KOPT-K1 (cell line): ENCODE results near the gene KRT33B.

Experiments
- H3K27ac ChIP-seq: fragments of 200-600 bp; sonication (generic); 2 replicates; pipeline ENCODE4 v1.5.1; 2016; ENCODE audit warnings: antibody characterized with exemption, mild to moderate bottlenecking, low read depth, low read length; ENCODE audit not compliant: poor library complexity, severe bottlenecking
- H3K36me3 ChIP-seq: fragments of 200-600 bp; sonication (generic); 2 replicates; pipeline ENCODE4 v1.5.1; 2017; ENCODE audit warnings: antibody characterized with exemption, mild to moderate bottlenecking, low read length, moderate library complexity; ENCODE audit not compliant: insufficient read depth
- H3K9me3 ChIP-seq: fragments of 200-600 bp; sonication (generic); 2 replicates; pipeline ENCODE4 v1.5.1; 2017; ENCODE audit warnings: antibody characterized with exemption, low read length, mild to moderate bottlenecking; ENCODE audit not compliant: insufficient read depth, poor library complexity, severe bottlenecking

The KRT33B gene

DNA sequence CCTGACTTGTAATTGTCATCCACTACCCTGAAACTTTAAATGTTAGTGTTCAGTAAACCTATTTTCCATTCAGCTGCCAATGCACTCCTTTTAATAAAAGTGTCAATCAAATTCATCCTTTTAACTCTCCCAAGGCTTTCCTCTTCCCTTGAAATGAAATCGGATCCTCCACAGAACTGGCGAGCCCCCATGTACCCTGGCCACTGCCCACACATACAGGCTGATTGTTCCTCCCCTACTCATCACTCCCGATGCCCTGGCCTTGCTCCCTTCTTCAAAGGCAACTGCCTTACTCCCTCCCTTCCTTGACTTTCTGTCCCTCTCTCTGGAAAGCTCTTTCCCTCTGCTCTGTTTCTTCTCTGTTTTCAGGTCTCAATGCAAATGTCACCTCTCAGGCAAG, 26.6 kb downstream of the KRT33B start:
- H3K9me3 ChIP-seq, result peaks cover 32% of the 10 kb centered on the region
- H3K27ac ChIP-seq, result no peak overlapping the region
- no peaks in the 10 kb centered on the region for H3K36me3 ChIP-seq

GRCh38 chr17:41340934-41341861, 28.4 kb downstream of the KRT33B start:
- no peaks in the 10 kb centered on the region for H3K36me3 ChIP-seq
- no peak overlapping the region for H3K27ac ChIP-seq
- H3K9me3 ChIP-seq, result peaks cover 32% of the 10 kb centered on the region

GRCh38 chr17:41340494-41340893, 29.1 kb downstream of the KRT33B start:
- no peak overlapping the region for H3K27ac ChIP-seq
- H3K9me3 ChIP-seq, result peaks cover 32% of the 10 kb centered on the region
- no peaks in the 10 kb centered on the region for H3K36me3 ChIP-seq

- H3K36me3 ChIP-seq, result no peaks in the 10 kb centered on the region
- no peak overlapping the region for H3K27ac ChIP-seq
- H3K9me3 ChIP-seq, result peaks cover 32% of the 10 kb centered on the region
Measured at GRCh38 chr17:41339571-41340172, 29.9 kb downstream of the KRT33B start.

DNA sequence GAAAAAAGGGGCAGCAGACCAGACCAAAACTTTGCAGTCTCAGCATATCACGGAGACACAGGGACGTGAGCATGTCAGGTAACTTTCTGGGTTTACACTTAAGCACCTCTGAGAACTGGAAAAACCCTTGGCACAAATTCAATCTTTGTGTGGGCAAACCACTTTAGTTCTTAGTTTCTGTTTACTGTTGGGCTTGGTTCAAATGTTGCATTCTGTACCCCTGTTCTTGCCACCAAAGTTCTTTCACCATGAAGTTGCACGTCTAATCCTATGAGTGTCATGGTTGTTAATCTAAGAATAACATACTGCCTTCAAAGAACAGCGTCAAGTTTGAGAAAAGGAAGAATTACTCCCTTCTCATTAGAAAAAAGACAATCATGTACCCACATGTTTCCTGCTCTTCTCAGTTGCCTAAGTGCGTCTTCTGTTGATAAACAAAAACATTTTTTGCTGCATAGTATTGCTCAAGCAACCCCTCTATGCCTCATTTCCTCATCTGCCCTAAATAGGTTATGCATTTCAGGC, 30.6 kb downstream of the KRT33B start:
- Histone ChIP-seq H3K36me3 (no peaks in the 10 kb centered on the region), H3K27ac (no peak overlapping the region), H3K9me3 (peaks cover 30% of the 10 kb centered on the region)

DNA sequence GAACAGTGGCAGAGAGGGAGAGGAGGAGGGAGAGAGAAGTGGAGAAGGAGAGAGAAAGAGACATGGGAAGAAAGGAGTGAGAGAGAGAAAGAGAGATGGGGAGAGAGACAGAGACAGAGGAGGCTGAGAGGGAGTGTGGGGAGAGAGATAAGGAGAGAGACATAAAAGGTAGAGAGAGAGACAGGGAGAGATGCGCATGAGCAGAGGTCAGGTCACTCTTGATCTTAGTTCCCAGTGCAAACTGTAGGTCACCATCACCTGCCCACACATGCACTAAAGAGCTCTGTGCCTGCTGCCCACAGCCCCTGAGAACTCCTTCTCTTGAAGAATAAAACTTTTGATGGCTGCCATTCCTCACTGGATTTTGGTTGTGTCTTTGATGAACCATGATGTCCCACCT, 33.9 kb downstream of the KRT33B start:
- no peak overlapping the region for H3K27ac ChIP-seq
- H3K36me3 ChIP-seq, result no peaks in the 10 kb centered on the region

DNA sequence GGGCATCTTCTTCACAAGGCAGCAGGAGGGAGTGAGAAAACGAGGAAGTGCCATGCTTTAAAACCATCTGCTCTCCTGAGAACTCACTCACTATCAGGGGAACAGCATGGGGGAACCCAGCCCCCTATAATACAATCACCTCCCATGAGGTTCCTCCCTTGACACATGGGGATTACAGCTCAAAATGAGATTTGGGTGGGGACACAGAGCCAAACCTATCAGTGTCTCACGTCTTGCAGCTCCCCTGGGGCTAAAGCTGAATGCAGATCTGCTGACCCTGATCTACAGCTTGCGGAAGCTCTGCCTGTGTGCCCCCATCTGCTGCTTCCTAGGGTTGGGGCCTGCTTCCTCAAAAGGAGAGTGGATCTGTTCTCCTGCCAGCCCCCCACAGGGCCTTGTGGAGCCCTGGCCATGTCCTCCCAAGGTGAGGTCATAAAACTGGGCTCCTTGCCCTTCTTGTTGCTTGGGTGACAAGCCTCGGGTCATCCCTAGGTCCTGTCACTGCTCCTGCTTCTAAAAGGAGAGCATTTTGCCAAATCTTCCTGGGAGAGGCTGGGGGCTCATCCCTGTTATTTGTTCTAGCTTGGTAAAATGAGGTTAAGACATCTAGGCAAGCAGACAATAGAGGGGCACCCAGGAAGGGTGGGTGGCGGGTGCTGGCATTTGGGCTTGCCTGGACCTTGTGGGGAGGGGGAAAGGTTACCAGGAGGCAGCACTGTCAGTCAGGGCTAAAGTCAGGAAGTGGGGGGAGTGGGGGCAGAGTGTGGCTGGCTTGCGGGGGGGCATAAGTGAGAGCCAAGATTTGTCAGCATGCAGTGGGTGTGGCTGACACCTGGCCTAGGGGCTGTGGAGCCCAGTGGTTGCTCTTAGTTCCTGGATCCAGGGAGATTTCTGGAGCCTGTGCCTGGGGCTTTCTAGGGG, 35.0 kb downstream of the KRT33B start:
- no peaks in the 10 kb centered on the region for H3K9me3 ChIP-seq
- no peaks in the 10 kb centered on the region for H3K36me3 ChIP-seq
- H3K27ac ChIP-seq, result no peak overlapping the region

More for the DNA sequence above, 33.9 kb downstream of the KRT33B start:
- peaks cover 2% of the 10 kb centered on the region for H3K9me3 ChIP-seq

DNA sequence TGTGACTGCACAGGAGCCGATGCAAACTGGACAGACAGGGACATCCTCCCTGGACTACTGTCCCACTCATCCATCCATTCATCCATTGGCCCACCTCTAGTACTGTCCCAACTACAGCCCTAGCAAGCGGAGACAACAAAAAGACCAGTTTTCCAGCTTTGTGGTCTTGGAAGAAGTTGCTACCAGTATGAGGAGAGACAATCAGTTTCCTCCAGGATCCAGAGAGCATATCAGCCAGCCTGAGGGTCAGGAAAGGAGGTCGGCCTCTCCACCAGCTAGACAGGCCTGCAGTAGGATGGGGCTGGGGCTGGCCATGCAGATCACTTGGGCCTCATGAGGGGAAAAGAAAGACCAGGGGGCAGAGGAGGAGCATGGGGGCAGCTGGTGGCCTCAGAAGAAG, 35.8 kb downstream of the KRT33B start:
- Histone ChIP-seq H3K9me3 (no peaks in the 10 kb centered on the region), H3K36me3 (no peaks in the 10 kb centered on the region), H3K27ac (no peak overlapping the region)

DNA sequence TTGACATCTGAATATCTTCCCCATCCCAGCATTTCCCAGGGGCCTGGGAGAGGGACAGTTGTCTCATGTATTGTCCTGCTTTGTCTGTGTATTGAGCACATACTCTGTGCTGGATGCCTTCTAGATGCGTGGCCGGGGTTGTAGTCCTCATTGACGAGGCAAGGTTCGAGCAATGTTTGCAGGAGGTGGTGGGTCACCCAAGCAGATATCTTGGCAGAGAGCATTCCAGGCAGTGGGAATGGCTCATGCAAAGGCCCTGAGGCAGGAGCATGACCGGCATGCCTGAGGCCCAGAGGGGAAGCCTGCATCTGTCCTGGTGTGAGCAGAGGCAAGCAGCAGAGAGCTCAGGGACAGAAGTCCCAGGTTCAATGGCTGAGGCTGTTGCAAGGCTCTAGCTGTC, 36.5 kb downstream of the KRT33B start:
- Histone ChIP-seq H3K27ac (no peak overlapping the region), H3K9me3 (no peaks in the 10 kb centered on the region), H3K36me3 (no peaks in the 10 kb centered on the region)

GRCh38 chr17:41332239-41332638, 37.4 kb downstream of the KRT33B start:
- H3K27ac ChIP-seq, result no peak overlapping the region
- H3K9me3 ChIP-seq, result no peaks in the 10 kb centered on the region
- no peaks in the 10 kb centered on the region for H3K36me3 ChIP-seq

- no peaks in the 10 kb centered on the region for H3K9me3 ChIP-seq
- no peak overlapping the region for H3K27ac ChIP-seq
Measured at GRCh38 chr17:41331606-41332005, 38.0 kb downstream of the KRT33B start.

DNA sequence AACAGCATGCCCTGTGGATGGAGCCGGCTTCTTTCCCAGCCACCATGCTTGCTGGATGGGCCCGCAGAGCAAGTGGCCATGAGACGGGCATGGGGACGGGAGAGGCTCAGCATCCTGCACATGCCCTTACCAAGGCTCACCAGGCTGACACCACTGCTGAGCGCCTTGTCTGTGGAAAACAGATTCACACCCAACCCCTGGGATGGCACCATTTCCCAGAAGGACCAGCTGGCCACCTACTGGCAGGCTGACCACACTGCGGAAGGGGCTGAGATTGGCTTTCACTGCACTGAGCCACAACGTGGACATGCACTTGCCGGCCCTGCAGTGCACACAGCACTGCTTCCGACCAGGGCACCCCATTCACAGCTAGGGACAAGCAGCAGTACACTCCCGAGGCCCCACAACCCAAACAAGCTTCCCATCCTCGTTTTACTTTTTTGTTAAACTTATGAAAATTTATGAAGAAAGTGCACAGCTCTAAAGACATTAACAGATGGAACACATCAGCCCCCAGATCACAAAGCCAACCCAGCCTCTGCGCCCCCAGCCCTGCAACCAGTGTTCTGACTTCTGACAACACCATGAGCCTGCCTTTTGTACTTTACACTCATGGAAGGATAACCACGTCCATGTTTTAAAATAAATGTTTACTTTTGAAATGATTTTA, 40.2 kb downstream of the KRT33B start:
- no peaks in the 10 kb centered on the region for H3K9me3 ChIP-seq
- H3K27ac ChIP-seq, result no peak overlapping the region
- H3K36me3 ChIP-seq, result no peaks in the 10 kb centered on the region

More at GRCh38 chr17:41331606-41332005, 38.0 kb downstream of the KRT33B start:
- H3K36me3 ChIP-seq, result no peaks in the 10 kb centered on the region

GRCh38 chr17:41328207-41328606, 41.4 kb downstream of the KRT33B start:
- no peaks in the 10 kb centered on the region for H3K9me3 ChIP-seq
- no peak overlapping the region for H3K27ac ChIP-seq
- no peaks in the 10 kb centered on the region for H3K36me3 ChIP-seq

DNA sequence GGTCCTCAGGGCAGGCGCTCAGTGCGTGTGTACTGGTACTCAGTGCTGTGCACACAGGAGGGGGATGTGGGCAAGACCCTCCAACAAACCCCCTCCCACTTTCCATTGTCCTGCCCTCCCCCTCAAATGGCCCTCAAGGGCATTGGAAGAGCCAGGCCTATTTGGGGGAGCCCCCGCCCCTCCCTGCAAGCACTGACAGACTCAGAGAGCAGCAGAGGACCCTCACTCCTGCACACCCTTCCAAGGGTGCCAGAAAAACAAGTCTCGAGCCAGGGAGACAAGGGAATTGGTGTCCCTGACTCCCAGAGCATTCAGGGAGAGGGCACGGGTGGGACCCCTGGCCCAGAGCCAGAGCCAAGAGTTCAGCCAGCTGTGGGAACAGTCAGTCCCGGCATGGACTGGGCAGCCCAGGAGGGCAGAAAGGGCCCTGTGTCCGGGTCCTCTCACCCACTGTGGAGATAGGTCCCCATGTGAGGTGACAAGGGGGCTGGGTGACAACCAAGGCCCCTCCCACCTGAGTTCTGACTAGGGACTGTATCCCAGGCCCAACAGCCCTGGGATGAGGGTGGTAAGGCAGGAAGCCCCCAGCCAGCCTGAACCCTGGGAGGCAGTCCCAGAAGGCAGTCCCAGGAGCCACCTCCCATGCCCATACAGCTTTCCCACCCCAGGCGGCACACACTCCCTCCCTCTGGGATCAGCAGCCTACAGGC, 42.0 kb downstream of the KRT33B start:
- Histone ChIP-seq H3K27ac (no peak overlapping the region), H3K36me3 (no peaks in the 10 kb centered on the region), H3K9me3 (no peaks in the 10 kb centered on the region)
